Measurements from ENCODE around the gene IFT172. TPM values are rescaled to one million over a fixed set of nuclear protein-coding genes. Genes with fewer than 3 reads are reported as not detected.

Gene IFT172
- total and polyA plus RNA-seq, 5 experiments from 2014 or later = 1.1 to 40.6 (median 4.9) TPM

DNA sequence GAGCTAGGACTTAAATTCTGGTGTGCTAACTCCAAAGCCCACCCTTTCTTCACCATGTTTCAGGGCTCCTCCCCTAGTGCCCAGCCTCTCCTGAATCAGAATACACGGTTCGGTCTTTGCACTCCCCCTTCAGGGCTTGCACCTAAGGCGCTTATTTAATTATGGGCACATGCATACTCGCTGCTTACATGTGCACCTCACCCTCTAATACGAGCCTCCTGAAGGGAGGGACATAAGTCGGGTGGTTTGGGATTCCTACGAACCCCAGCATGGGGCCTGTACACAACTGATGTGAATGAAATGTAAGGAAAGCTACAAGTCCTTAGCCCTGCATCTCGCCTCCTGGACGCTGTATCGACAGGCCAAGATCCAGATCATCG lies 435 bp downstream of the IFT172 start:
- H3K9me3 Mint-ChIP-seq = no peaks in the 10 kb centered on the region
- peaks cover 4 to 15% (median 9%) of the 10 kb centered on the region in 5 donors for H3K27me3 Mint-ChIP-seq
- peaks cover 0 to 7% (median 2%) of the 10 kb centered on the region in 3 donors for H3K36me3 Mint-ChIP-seq
- H3K27ac Mint-ChIP-seq = peak overlapping the region; percentile 78 to 100 (median 99)
- DNase-seq (peak in 2 of 10 donors; percentile 31 to 55), ATAC-seq (peak; percentile 18 to 19)
- POLR2A ChIA-PET = interaction anchor here (0.9 to 1.8 kb wide), 2 partner anchors 10 to 61 kb away, joined by 3 to 5 read pairs; partner anchors contain the start of gene NRBP1
- H3K4me3 Mint-ChIP-seq = peak overlapping the region; percentile 78 to 92 (median 89)
- H3K4me1 Mint-ChIP-seq = peaks cover 8 to 28% (median 20%) of the 10 kb centered on the region in 4 donors

DNA sequence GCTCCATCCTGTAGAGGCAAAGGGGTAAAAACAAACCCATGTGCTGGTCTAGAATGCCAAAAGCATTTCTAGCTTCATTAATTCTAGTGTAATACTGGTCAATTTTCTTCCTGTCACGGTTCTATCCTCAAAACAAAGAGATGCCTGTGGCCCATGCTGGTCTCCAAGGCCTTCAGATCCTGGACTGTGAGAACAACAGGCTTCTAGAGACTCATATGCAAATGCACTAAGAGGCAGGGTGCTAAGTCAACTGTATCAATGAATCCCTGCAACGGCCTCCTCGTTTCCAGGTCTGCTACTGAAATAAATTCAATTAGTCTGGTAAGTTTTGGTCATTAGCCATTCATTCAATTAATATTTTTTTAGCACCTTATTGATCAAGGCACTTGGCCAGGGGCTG lies 4.0 kb downstream of the IFT172 start:
- ATAC-seq (no peak), DNase-seq (no peak)
- Mint-ChIP-seq H3K9me3 (no peaks in the 10 kb centered on the region), H3K4me3 (no peak overlapping the region), H3K27me3 (no peaks in the 10 kb centered on the region), H3K36me3 (peaks cover 0 to 29% (median 9%) of the 10 kb centered on the region in 3 donors), H3K27ac (peak overlapping the region in 4 of 10 donors; percentile 17 to 63 (median 56)), H3K4me1 (peaks cover 8 to 20% (median 17%) of the 10 kb centered on the region in 4 donors)
- POLR2A ChIA-PET = interaction anchor here (0.6 kb wide), 2 partner anchors 23 to 362 kb away, joined by 3 read pairs; partner anchors contain the start of gene ABHD1

DNA sequence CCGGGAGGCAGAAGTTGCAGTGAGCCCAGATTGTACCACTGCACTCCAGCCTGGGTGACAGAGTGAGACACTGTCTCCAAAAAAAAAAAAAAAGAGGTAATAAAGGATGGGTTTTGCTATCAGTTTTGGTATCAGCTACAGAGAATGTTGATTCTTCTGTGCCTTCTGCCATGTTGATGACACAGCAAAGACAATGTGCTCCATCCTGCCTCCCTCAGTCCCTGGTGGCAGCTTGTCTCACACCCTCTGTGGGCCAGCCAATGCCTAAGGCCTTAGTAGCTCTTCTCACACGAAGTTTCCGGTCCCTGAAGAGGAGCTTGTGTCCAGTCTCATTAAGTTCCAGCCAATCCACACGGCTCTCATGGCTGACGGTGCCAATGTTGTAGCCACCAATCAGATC lies 17.6 kb downstream of the IFT172 start:
- POLR2A ChIA-PET = no interaction called here
- no peak for ATAC-seq
- Mint-ChIP-seq H3K4me1 (no peaks in the 10 kb centered on the region), H3K4me3 (no peak overlapping the region), H3K27me3 (no peaks in the 10 kb centered on the region), H3K36me3 (peaks cover 0 to 50% (median 22%) of the 10 kb centered on the region in 3 donors), H3K27ac (peak overlapping the region in 1 of 10 donors; percentile 53), H3K9me3 (no peaks in the 10 kb centered on the region)
- DNase-seq = no peak

DNA sequence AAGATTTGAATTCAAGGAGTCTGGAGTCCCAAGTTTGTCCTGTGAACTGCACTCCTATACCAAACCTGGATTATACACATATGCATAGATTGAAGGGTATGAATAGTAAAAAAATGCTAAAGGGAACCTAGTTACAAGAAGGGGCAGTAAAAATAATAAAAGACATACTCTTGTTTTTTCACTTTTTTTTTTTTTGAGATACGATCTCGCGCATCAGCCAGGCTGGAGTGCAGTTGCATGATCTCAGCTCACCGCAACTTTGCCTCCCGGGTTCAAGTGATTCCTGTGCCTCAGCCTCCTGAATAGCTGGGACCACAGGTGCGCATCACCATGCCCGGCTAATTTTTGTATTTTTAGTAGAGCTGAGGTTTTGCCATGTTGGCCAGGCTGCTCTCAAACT lies 25.1 kb downstream of the IFT172 start:
- Mint-ChIP-seq H3K4me3 (no peak overlapping the region), H3K27ac (no peak overlapping the region), H3K4me1 (no peaks in the 10 kb centered on the region), H3K9me3 (no peaks in the 10 kb centered on the region), H3K36me3 (peaks cover 5 to 17% (median 9%) of the 10 kb centered on the region in 3 donors), H3K27me3 (no peaks in the 10 kb centered on the region)
- POLR2A ChIA-PET = no interaction called here
- DNase-seq (no peak), ATAC-seq (no peak)

DNA sequence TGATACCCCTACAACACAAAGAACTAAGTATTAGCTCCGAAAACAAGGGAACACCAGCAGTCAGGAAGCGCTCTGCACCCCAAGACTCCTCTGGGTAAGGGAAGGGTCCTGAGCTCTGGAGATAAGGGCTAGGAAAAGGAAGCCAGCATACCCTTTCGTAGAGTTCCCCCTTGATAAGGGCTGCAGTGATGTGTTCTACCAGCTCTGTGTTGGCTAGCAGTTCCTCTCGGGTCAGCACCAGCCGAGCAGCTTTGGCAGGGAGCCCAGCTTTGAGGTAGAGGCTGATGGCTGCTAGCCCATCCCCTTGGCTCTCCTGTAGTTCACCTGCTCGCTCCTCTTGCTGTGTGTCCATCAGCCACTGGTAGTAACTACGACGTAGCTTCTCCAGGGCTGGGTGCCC lies 28.4 kb downstream of the IFT172 start:
- POLR2A ChIA-PET = no interaction called here
- Mint-ChIP-seq H3K4me1 (no peaks in the 10 kb centered on the region), H3K4me3 (no peak overlapping the region), H3K36me3 (peaks cover 5 to 39% (median 9%) of the 10 kb centered on the region in 3 donors), H3K27ac (no peak overlapping the region), H3K9me3 (no peaks in the 10 kb centered on the region), H3K27me3 (no peaks in the 10 kb centered on the region)
- DNase-seq = no peak
- ATAC-seq = no peak

DNA sequence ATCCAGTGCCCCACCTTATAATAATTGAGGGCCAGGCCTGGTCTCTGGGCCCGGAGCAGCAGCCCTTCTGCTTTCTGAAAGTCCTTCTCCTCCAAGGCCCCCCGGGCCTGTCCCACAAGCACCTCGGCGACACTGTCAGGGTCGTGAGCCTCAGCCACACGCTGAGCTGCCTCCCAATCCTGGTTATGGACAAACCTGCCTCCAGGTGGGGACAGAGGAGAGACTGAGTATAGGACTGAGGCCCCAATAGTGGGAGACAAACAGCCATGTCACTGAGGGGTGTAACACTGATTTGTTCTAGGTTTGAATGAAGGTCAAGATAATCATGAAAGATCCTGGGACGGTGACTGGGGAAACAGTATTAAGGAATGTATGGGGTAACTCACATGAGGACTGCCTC lies 35.6 kb downstream of the IFT172 start:
- H3K27me3 Mint-ChIP-seq = no peaks in the 10 kb centered on the region
- peaks cover 0 to 49% (median 7%) of the 10 kb centered on the region in 3 donors for H3K36me3 Mint-ChIP-seq
- H3K27ac Mint-ChIP-seq = no peak overlapping the region
- peaks cover 0 to 3% (median 0%) of the 10 kb centered on the region in 4 donors for H3K4me1 Mint-ChIP-seq
- POLR2A ChIA-PET = no interaction called here
- no peaks in the 10 kb centered on the region for H3K9me3 Mint-ChIP-seq
- ATAC-seq (no peak), DNase-seq (no peak)
- H3K4me3 Mint-ChIP-seq = no peak overlapping the region

GRCh38 chr2:27451095-27451494 lies 38.4 kb downstream of the IFT172 start:
- peak overlapping the region in 3 of 10 donors; percentile 9 to 38 (median 15) for H3K27ac Mint-ChIP-seq
- no peak overlapping the region for H3K4me3 Mint-ChIP-seq
- H3K36me3 Mint-ChIP-seq = peaks cover 0 to 46% (median 10%) of the 10 kb centered on the region in 3 donors
- peaks cover 0 to 3% (median 1%) of the 10 kb centered on the region in 4 donors for H3K4me1 Mint-ChIP-seq
- no peak for ATAC-seq
- no peaks in the 10 kb centered on the region for H3K9me3 Mint-ChIP-seq
- DNase-seq = no peak
- POLR2A ChIA-PET = no interaction called here
- H3K27me3 Mint-ChIP-seq = no peaks in the 10 kb centered on the region

DNA sequence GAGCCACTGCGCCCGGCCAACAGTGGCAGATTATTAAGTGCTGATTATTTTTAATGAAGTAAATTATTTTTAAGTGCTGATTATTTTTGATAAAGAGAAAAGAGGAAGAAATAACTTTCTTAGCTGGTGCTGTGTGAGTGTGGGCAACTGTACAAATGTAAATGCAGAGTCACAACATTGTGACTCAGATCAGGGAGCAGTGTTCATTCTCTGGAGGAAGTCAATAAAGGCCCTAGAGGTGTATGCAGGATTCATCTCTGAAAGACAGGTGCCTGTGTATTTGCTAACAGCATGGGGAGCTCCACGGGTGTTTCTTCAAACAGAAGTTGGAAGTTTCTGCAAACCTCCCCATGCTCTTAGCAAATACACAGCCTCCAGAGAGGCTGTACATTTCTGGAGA lies 41.2 kb downstream of the IFT172 start:
- peaks cover 0 to 37% (median 6%) of the 10 kb centered on the region in 3 donors for H3K36me3 Mint-ChIP-seq
- H3K27ac Mint-ChIP-seq = peak overlapping the region in 4 of 10 donors; percentile 14 to 50 (median 40)
- POLR2A ChIA-PET = interaction anchor here (0.7 to 1.1 kb wide), 2 partner anchors 12 to 19 kb away, joined by 3 read pairs; no protein-coding TSS in a partner anchor

GRCh38 chr2:27446057-27446456 lies 43.5 kb downstream of the IFT172 start:
- Mint-ChIP-seq H3K27ac (peak overlapping the region in 4 of 10 donors; percentile 35 to 79 (median 48)), H3K36me3 (peaks cover 0 to 45% (median 18%) of the 10 kb centered on the region in 3 donors), H3K4me3 (no peak overlapping the region), H3K9me3 (no peaks in the 10 kb centered on the region), H3K4me1 (peaks cover 0 to 7% (median 4%) of the 10 kb centered on the region in 4 donors), H3K27me3 (no peaks in the 10 kb centered on the region)
- DNase-seq (no peak), ATAC-seq (peak in 1 of 2 donors; percentile 29)
- POLR2A ChIA-PET = interaction anchor here (1.1 to 1.3 kb wide), 2 partner anchors 17 to 36 kb away, joined by 3 to 4 read pairs; partner anchors contain the start of gene NRBP1

More for the DNA sequence above, 41.2 kb downstream of the IFT172 start:
- ATAC-seq (no peak), DNase-seq (no peak)
- Mint-ChIP-seq H3K4me1 (peaks cover 0 to 7% (median 0%) of the 10 kb centered on the region in 4 donors), H3K9me3 (no peaks in the 10 kb centered on the region), H3K27me3 (no peaks in the 10 kb centered on the region), H3K4me3 (no peak overlapping the region)

- Mint-ChIP-seq H3K4me3 (no peak overlapping the region), H3K27ac (peak overlapping the region in 4 of 10 donors; percentile 44 to 79 (median 62)), H3K36me3 (peaks cover 0 to 49% (median 21%) of the 10 kb centered on the region in 3 donors), H3K9me3 (no peaks in the 10 kb centered on the region), H3K4me1 (peaks cover 0 to 7% (median 4%) of the 10 kb centered on the region in 4 donors), H3K27me3 (no peaks in the 10 kb centered on the region)
- ATAC-seq (no peak), DNase-seq (no peak)
- POLR2A ChIA-PET = interaction anchor here (1.1 to 1.3 kb wide), 2 partner anchors 17 to 36 kb away, joined by 3 to 4 read pairs; partner anchors contain the start of gene NRBP1
Measured at GRCh38 chr2:27445615-27446014, 43.9 kb downstream of the IFT172 start.

DNA sequence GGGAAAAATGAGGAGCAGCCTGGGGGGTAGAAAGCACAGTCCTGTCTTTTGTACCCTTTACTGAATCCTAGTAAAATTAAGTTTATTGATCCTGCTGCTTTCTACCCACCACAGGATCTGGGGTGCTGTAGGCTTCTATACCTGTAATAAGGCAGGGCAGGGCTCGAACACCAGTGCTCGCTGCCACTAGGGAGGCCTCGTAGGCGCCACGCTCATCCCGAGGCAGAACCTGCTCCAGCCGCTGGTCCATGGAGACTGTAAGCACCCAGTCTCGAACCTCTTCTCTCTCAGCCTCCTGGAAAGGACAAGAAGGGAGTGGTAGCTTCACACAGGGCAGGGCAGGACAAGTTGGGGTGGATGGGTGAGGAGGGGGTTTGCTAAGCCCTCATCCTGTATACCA lies 44.4 kb downstream of the IFT172 start:
- peaks cover 0 to 53% (median 25%) of the 10 kb centered on the region in 3 donors for H3K36me3 Mint-ChIP-seq

DNA sequence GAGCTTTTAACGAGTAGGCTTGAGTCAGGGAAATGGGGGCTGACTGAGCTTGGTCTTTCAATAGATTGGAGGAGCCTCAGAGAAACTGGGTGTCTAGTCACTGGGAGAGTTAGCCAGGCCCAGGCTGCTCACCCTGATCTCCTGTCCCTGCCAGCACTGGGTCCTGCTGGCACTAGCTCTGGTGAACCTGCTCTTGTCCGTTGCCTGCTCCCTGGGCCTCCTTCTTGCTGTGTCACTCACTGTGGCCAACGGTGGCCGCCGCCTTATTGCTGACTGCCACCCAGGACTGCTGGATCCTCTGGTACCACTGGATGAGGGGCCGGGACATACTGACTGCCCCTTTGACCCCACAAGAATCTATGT lies 46.6 kb downstream of the IFT172 start:
- Mint-ChIP-seq H3K27ac (peak overlapping the region in 8 of 10 donors; percentile 3 to 93 (median 46)), H3K27me3 (no peaks in the 10 kb centered on the region), H3K4me1 (peaks cover 0 to 7% (median 6%) of the 10 kb centered on the region in 4 donors), H3K36me3 (peaks cover 0 to 60% (median 27%) of the 10 kb centered on the region in 3 donors), H3K9me3 (no peaks in the 10 kb centered on the region), H3K4me3 (peak overlapping the region in 2 of 10 donors; percentile 16 to 38)
- DNase-seq = no peak
- POLR2A ChIA-PET = no interaction called here
- peak; percentile 15 to 31 for ATAC-seq

More for the DNA sequence above, 44.4 kb downstream of the IFT172 start:
- DNase-seq = no peak
- H3K27ac Mint-ChIP-seq = peak overlapping the region in 4 of 10 donors; percentile 28 to 79 (median 50)
- peaks cover 0 to 7% (median 5%) of the 10 kb centered on the region in 4 donors for H3K4me1 Mint-ChIP-seq
- no peaks in the 10 kb centered on the region for H3K27me3 Mint-ChIP-seq
- no peak overlapping the region for H3K4me3 Mint-ChIP-seq
- ATAC-seq = no peak
- H3K9me3 Mint-ChIP-seq = no peaks in the 10 kb centered on the region
- POLR2A ChIA-PET = interaction anchor here (1.1 to 1.3 kb wide), 2 partner anchors 16 to 35 kb away, joined by 3 to 4 read pairs; partner anchors contain the start of gene NRBP1

All from naive thymus-derived CD8-positive, alpha-beta T cell (primary cell).